KMS-11 (cell line): ENCODE results near the gene CTXND1.
"Not testable (repeated sequence)": the region's sequence is repeated elsewhere in the genome, so short reads cannot be mapped to it uniquely, and the experiment has no call there.

Experiments used
- H2AFZ ChIP-seq: fragments of 200-600 bp; sonication (generic); 2 replicates; pipeline ENCODE4 v1.6.1; 2016; ENCODE audit warnings: antibody characterized with exemption, mixed run types, low read depth
- H3K27ac ChIP-seq: fragments of 200-600 bp; sonication (generic); 2 replicates; pipeline ENCODE4 v1.6.1; 2016; ENCODE audit warnings: mild to moderate bottlenecking, mixed run types
- H3K27me3 ChIP-seq: fragments of 200-600 bp; sonication (generic); 2 replicates; pipeline ENCODE4 v1.6.1; 2017; ENCODE audit warnings: mild to moderate bottlenecking, low read depth, mixed run types, moderate library complexity; ENCODE audit not compliant: insufficient read depth
- H3K36me3 ChIP-seq: fragments of 200-600 bp; sonication (generic); 2 replicates; pipeline ENCODE4 v1.6.1; 2017; ENCODE audit warnings: mild to moderate bottlenecking, mixed run types; ENCODE audit not compliant: insufficient read depth
- H3K4me1 ChIP-seq: fragments of 200-600 bp; sonication (generic); 2 replicates; pipeline ENCODE4 v1.6.1; 2016; ENCODE audit warnings: mild to moderate bottlenecking, low read depth, mixed run types; ENCODE audit not compliant: poor library complexity, severe bottlenecking
- H3K4me2 ChIP-seq: fragments of 200-600 bp; sonication (generic); 2 replicates; pipeline ENCODE4 v1.7.0; 2016; ENCODE audit warnings: mild to moderate bottlenecking, mixed run types
- H3K4me3 ChIP-seq: fragments of 200-600 bp; sonication (generic); IDR thresholded peaks from 2 replicates; pipeline ENCODE4 v1.6.1; 2017; ENCODE audit warnings: low read depth, low read length, mixed read lengths; ENCODE audit not compliant: insufficient read depth
- H3K79me2 ChIP-seq: fragments of 200-600 bp; sonication (generic); 2 replicates; pipeline ENCODE4 v1.6.1; 2016; ENCODE audit warnings: low read depth, mixed run types; ENCODE audit not compliant: insufficient read depth
- H3K9ac ChIP-seq: fragments of 200-600 bp; sonication (generic); 2 replicates; pipeline ENCODE4 v1.6.1; 2016; ENCODE audit warnings: mild to moderate bottlenecking, mixed run types
- H4K20me1 ChIP-seq: fragments of 200-600 bp; sonication (generic); 2 replicates; pipeline ENCODE4 v1.6.1; 2016; ENCODE audit warnings: mild to moderate bottlenecking, mixed run types; ENCODE audit not compliant: insufficient read depth
- CTCF ChIP-seq: fragments of 200-600 bp; sonication (generic); conservative IDR thresholded peaks from 2 replicates; pipeline ENCODE4 v1.6.1; 2017; ENCODE audit warnings: low read depth, mild to moderate bottlenecking, antibody characterized with exemption, low read length, moderate library complexity, mixed read lengths

The CTXND1 gene

GRCh38 chr15:80156176-80156720 is 95.8 kb downstream of the CTXND1 start:
- H3K4me1 ChIP-seq, result peaks cover 33% of the 10 kb centered on the region
- H3K79me2 ChIP-seq, result no peaks in the 10 kb centered on the region; the same call in 1 of the 2 replicates
- no peak overlapping the region for H3K27ac ChIP-seq
- no peak overlapping the region for H2AFZ ChIP-seq
- TF ChIP-seq CTCF, result no peak
- no peaks in the 10 kb centered on the region for H4K20me1 ChIP-seq
- no peak overlapping the region for H3K9ac ChIP-seq
- no peak overlapping the region for H3K4me3 ChIP-seq
- H3K27me3 ChIP-seq, result no peaks in the 10 kb centered on the region
- no peak overlapping the region for H3K4me2 ChIP-seq
- H3K36me3 ChIP-seq, result no peaks in the 10 kb centered on the region

GRCh38 chr15:80155378-80156175 is 96.4 kb downstream of the CTXND1 start:
- H3K4me1 ChIP-seq, result peaks cover 26% of the 10 kb centered on the region
- not testable (repeated sequence) for H3K79me2 ChIP-seq, H3K4me2 ChIP-seq, H4K20me1 ChIP-seq, H3K9ac ChIP-seq, H3K27ac ChIP-seq, H3K36me3 ChIP-seq, H3K27me3 ChIP-seq, H3K4me3 ChIP-seq, H2AFZ ChIP-seq

GRCh38 chr15:80155001-80155377 is 97.0 kb downstream of the CTXND1 start:
- Histone ChIP-seq H3K4me1 (peaks cover 21% of the 10 kb centered on the region), H2AFZ (no peak overlapping the region), H4K20me1 (no peaks in the 10 kb centered on the region), H3K4me2 (no peak overlapping the region; the same call in 1 of the 2 replicates), H3K79me2 (no peaks in the 10 kb centered on the region; the same call in 1 of the 2 replicates), H3K27ac (no peak overlapping the region), H3K9ac (no peak overlapping the region), H3K36me3 (no peaks in the 10 kb centered on the region), H3K27me3 (no peaks in the 10 kb centered on the region), H3K4me3 (no peak overlapping the region)
- TF ChIP-seq CTCF, result no peak

- no peak overlapping the region for H3K27ac ChIP-seq
- TF ChIP-seq CTCF, result no peak
- H3K4me1 ChIP-seq, result peaks cover 15% of the 10 kb centered on the region
- peak overlapping the region; percentile 81; the same call in 1 of the 2 replicates for H3K4me2 ChIP-seq
- H2AFZ ChIP-seq, result no peak overlapping the region
- H3K9ac ChIP-seq, result no peak overlapping the region; the same call in 1 of the 2 replicates
- no peak overlapping the region for H3K4me3 ChIP-seq
- H3K36me3 ChIP-seq, result no peaks in the 10 kb centered on the region
- no peaks in the 10 kb centered on the region for H3K27me3 ChIP-seq
- no peaks in the 10 kb centered on the region; the same call in 1 of the 2 replicates for H3K79me2 ChIP-seq
- no peaks in the 10 kb centered on the region for H4K20me1 ChIP-seq
Measured at GRCh38 chr15:80154336-80154735, 97.7 kb downstream of the CTXND1 start.

GRCh38 chr15:80153900-80154299 is 98.1 kb downstream of the CTXND1 start:
- H2AFZ ChIP-seq, result 0 out of 2 replicates have a peak overlapping the region, but pooled peaks have one; percentile 45

More at GRCh38 chr15:80153900-80154299, 98.1 kb downstream of the CTXND1 start:
- H4K20me1 ChIP-seq, result no peaks in the 10 kb centered on the region
- H3K36me3 ChIP-seq, result no peaks in the 10 kb centered on the region
- peaks cover 15% of the 10 kb centered on the region for H3K4me1 ChIP-seq
- H3K27ac ChIP-seq, result peak overlapping the region; percentile 59; the same call in 1 of the 2 replicates
- TF ChIP-seq CTCF, result no peak
- peak overlapping the region; percentile 81 for H3K4me2 ChIP-seq
- H3K27me3 ChIP-seq, result no peaks in the 10 kb centered on the region
- H3K79me2 ChIP-seq, result no peaks in the 10 kb centered on the region; the same call in 1 of the 2 replicates
- no peak overlapping the region for H3K4me3 ChIP-seq
- peak overlapping the region; percentile 63; the same call in 1 of the 2 replicates for H3K9ac ChIP-seq
